ENCODE measurements around the gene DOCK2. TPM values are rescaled to one million over a fixed set of nuclear protein-coding genes. Genes with fewer than 3 reads are reported as not detected.

Gene DOCK2
- total and polyA plus RNA-seq, 2 experiments from 2014 or later = 6.5 to 10.4 TPM

- Histone ChIP-seq H3K9ac (no peak overlapping the region), H3K27me3 (replicated peaks; ENCODE audit: insufficient read depth) (no peaks in the 10 kb centered on the region), H3K4me2 (ENCODE audit: unreplicated experiment) (no peak overlapping the region), H3K36me3 (ENCODE audit: low read depth) (peaks cover 15% of the 10 kb centered on the region; the same call in 1 of the 2 replicates), H3K79me2 (ENCODE audit: insufficient read depth) (0 out of 2 replicates have a peak, but pooled peaks cover 4% of the 10 kb centered on the region), H3F3A (ENCODE audit: insufficient read depth) (peaks cover 35% of the 10 kb centered on the region; the same call in 1 of the 2 replicates), H3K27ac (no peak overlapping the region), H3K9me2 (ENCODE audit: insufficient read depth) (no peaks in the 10 kb centered on the region), H4K20me1 (ENCODE audit: insufficient read depth) (no peaks in the 10 kb centered on the region), H2AFZ (no peak overlapping the region), H3K4me1 (ENCODE audit: insufficient read depth) (no peaks in the 10 kb centered on the region), H3K4me3 (no peak overlapping the region), H3K9me3 (ENCODE audit: low read depth) (no peaks in the 10 kb centered on the region)
- 75 to 80% methylated on average over 3 of the region's 3 CpGs for WGBS, 2 experiments (ENCODE audit: low coverage in 1 of 2, low lambda C conversion rate in 2 of 2, missing lambda C conversion rate in 2 of 2)
- TF ChIP-seq EZH2 (IDR thresholded peaks at IDR 0.05; ENCODE audit: insufficient read depth, poor library complexity, severe bottlenecking) = no peak
- no peak for TF ChIP-seq EZH2phosphoT487 (IDR thresholded peaks at IDR 0.05; ENCODE audit: insufficient read depth, low read depth)
- in situ Hi-C loops (cut with MboI) = no loop called here
- no peak for DNase-seq
Observed at GRCh38 chr5:169869066-169869465, 232.0 kb downstream of the DOCK2 start.

- H3K4me1 ChIP-seq (ENCODE audit: insufficient read depth) = peaks cover 9% of the 10 kb centered on the region
- H4K20me1 ChIP-seq (ENCODE audit: insufficient read depth) = no peaks in the 10 kb centered on the region
- H3K27me3 ChIP-seq (replicated peaks; ENCODE audit: insufficient read depth) = no peaks in the 10 kb centered on the region
- TF ChIP-seq EZH2phosphoT487 (IDR thresholded peaks at IDR 0.05; ENCODE audit: insufficient read depth, low read depth) = no peak
- TF ChIP-seq EZH2 (IDR thresholded peaks at IDR 0.05; ENCODE audit: insufficient read depth, poor library complexity, severe bottlenecking) = no peak
- no peak overlapping the region for H3K4me2 ChIP-seq (ENCODE audit: unreplicated experiment)
- no peak overlapping the region for H3K9ac ChIP-seq
- in situ Hi-C loops (cut with MboI) = no loop called here
- H3K36me3 ChIP-seq (ENCODE audit: low read depth) = peaks cover 13% of the 10 kb centered on the region; the same call in 1 of the 2 replicates
- no peaks in the 10 kb centered on the region for H3K9me3 ChIP-seq (ENCODE audit: low read depth)
- peak; percentile 49 for DNase-seq
- H2AFZ ChIP-seq = no peak overlapping the region
- no peak overlapping the region for H3K4me3 ChIP-seq
- H3K79me2 ChIP-seq (ENCODE audit: insufficient read depth) = 0 out of 2 replicates have a peak, but pooled peaks cover 4% of the 10 kb centered on the region
- peaks cover 32% of the 10 kb centered on the region; the same call in 1 of the 2 replicates for H3F3A ChIP-seq (ENCODE audit: insufficient read depth)
- 48 to 57% methylated on average over 2 of the region's 2 CpGs for WGBS, 2 experiments (ENCODE audit: low coverage in 1 of 2, low lambda C conversion rate in 2 of 2, missing lambda C conversion rate in 2 of 2)
- no peaks in the 10 kb centered on the region for H3K9me2 ChIP-seq (ENCODE audit: insufficient read depth)
- H3K27ac ChIP-seq = no peak overlapping the region
Observed at GRCh38 chr5:169870211-169870610, 233.1 kb downstream of the DOCK2 start.

- H3F3A ChIP-seq (ENCODE audit: insufficient read depth) = peaks cover 49% of the 10 kb centered on the region
- no peak overlapping the region for H2AFZ ChIP-seq
- in situ Hi-C loops (cut with MboI) = no loop called here
- H3K4me2 ChIP-seq (ENCODE audit: unreplicated experiment) = no peak overlapping the region
- H3K27me3 ChIP-seq (replicated peaks; ENCODE audit: insufficient read depth) = no peaks in the 10 kb centered on the region
- H3K4me1 ChIP-seq (ENCODE audit: insufficient read depth) = peaks cover 27% of the 10 kb centered on the region
- no peaks in the 10 kb centered on the region for H4K20me1 ChIP-seq (ENCODE audit: insufficient read depth)
- no peaks in the 10 kb centered on the region for H3K9me3 ChIP-seq (ENCODE audit: low read depth)
- TF ChIP-seq EZH2 (IDR thresholded peaks at IDR 0.05; ENCODE audit: insufficient read depth, poor library complexity, severe bottlenecking) = no peak
- no peak for TF ChIP-seq EZH2phosphoT487 (IDR thresholded peaks at IDR 0.05; ENCODE audit: insufficient read depth, low read depth)
- H3K36me3 ChIP-seq (ENCODE audit: low read depth) = peaks cover 13% of the 10 kb centered on the region; the same call in 1 of the 2 replicates
- no peaks in the 10 kb centered on the region for H3K9me2 ChIP-seq (ENCODE audit: insufficient read depth)
- no peak overlapping the region for H3K4me3 ChIP-seq
- H3K9ac ChIP-seq = no peak overlapping the region
- H3K27ac ChIP-seq = no peak overlapping the region
- H3K79me2 ChIP-seq (ENCODE audit: insufficient read depth) = 0 out of 2 replicates have a peak, but pooled peaks cover 4% of the 10 kb centered on the region
- no peak for DNase-seq
- WGBS, 2 experiments (ENCODE audit: low coverage in 1 of 2, low lambda C conversion rate in 2 of 2, missing lambda C conversion rate in 2 of 2) = 40 to 45% methylated on average over 5 of the region's 5 CpGs
Observed at GRCh38 chr5:169871826-169872490, 234.9 kb downstream of the DOCK2 start.

- in situ Hi-C loops (cut with MboI) = no loop called here
- peaks cover 11% of the 10 kb centered on the region; the same call in 1 of the 2 replicates for H3K79me2 ChIP-seq (ENCODE audit: insufficient read depth)
- H3K4me2 ChIP-seq (ENCODE audit: unreplicated experiment) = no peak overlapping the region
- no peaks in the 10 kb centered on the region for H3K9me2 ChIP-seq (ENCODE audit: insufficient read depth)
- DNase-seq = no peak
- peaks cover 62% of the 10 kb centered on the region for H3F3A ChIP-seq (ENCODE audit: insufficient read depth)
- H3K9ac ChIP-seq = no peak overlapping the region
- no peak overlapping the region for H2AFZ ChIP-seq
- WGBS, 2 experiments (ENCODE audit: low coverage in 1 of 2, low lambda C conversion rate in 2 of 2, missing lambda C conversion rate in 2 of 2) = 92 to 97% methylated on average over 5 of the region's 5 CpGs
- no peaks in the 10 kb centered on the region for H3K9me3 ChIP-seq (ENCODE audit: low read depth)
- H3K27ac ChIP-seq = no peak overlapping the region
- TF ChIP-seq EZH2 (IDR thresholded peaks at IDR 0.05; ENCODE audit: insufficient read depth, poor library complexity, severe bottlenecking) = no peak
- no peaks in the 10 kb centered on the region for H3K27me3 ChIP-seq (replicated peaks; ENCODE audit: insufficient read depth)
- peaks cover 25% of the 10 kb centered on the region; the same call in 1 of the 2 replicates for H3K36me3 ChIP-seq (ENCODE audit: low read depth)
- H4K20me1 ChIP-seq (ENCODE audit: insufficient read depth) = no peaks in the 10 kb centered on the region
- no peak overlapping the region for H3K4me3 ChIP-seq
- peaks cover 30% of the 10 kb centered on the region for H3K4me1 ChIP-seq (ENCODE audit: insufficient read depth)
Observed at GRCh38 chr5:169873642-169874041, 236.6 kb downstream of the DOCK2 start.
